Measurements from ENCODE around the gene BCL2L11. TPM values are rescaled to one million over a fixed set of nuclear protein-coding genes. Genes with fewer than 3 reads are reported as not detected.

BCL2L11 gene
- total and polyA plus RNA-seq, 2 donors = 9.1 to 10.2 TPM

GRCh38 chr2:111159641-111160040 lies 38.9 kb downstream of the BCL2L11 start:
- Histone ChIP-seq H3K36me3 (ENCODE audit: insufficient read depth) (no peaks in the 10 kb centered on the region), H3K27ac (ENCODE audit: low read depth) (no peak overlapping the region), H3K4me1 (ENCODE audit: insufficient read depth) (no peaks in the 10 kb centered on the region), H3K4me3 (ENCODE audit: low read depth, low read length) (no peak overlapping the region)
- 92% methylated on average over 5 of the region's 5 CpGs for WGBS
- no peak for DNase-seq (ENCODE audit: extremely low spot score)

GRCh38 chr2:111160758-111161157 lies 40.0 kb downstream of the BCL2L11 start:
- 93% methylated on average over 3 of the region's 3 CpGs for WGBS
- Histone ChIP-seq H3K4me3 (ENCODE audit: low read depth, low read length) (no peak overlapping the region), H3K4me1 (ENCODE audit: insufficient read depth) (no peaks in the 10 kb centered on the region), H3K36me3 (ENCODE audit: insufficient read depth) (peaks cover 4% of the 10 kb centered on the region), H3K27ac (ENCODE audit: low read depth) (no peak overlapping the region)
- DNase-seq (ENCODE audit: extremely low spot score) = no peak

- no peak for DNase-seq (ENCODE audit: extremely low spot score)
- H3K36me3 ChIP-seq (ENCODE audit: insufficient read depth) = peaks cover 4% of the 10 kb centered on the region
- H3K4me1 ChIP-seq (ENCODE audit: insufficient read depth) = no peaks in the 10 kb centered on the region
- no peak overlapping the region for H3K4me3 ChIP-seq (ENCODE audit: low read depth, low read length)
- no peak overlapping the region for H3K27ac ChIP-seq (ENCODE audit: low read depth)
- 79% methylated on average over 12 of the region's 12 CpGs for WGBS
Measured at GRCh38 chr2:111161971-111162370, 41.3 kb downstream of the BCL2L11 start.

GRCh38 chr2:111162718-111163331 lies 42.1 kb downstream of the BCL2L11 start:
- DNase-seq (ENCODE audit: extremely low spot score) = no peak
- H3K4me1 ChIP-seq (ENCODE audit: insufficient read depth) = no peaks in the 10 kb centered on the region
- no peak overlapping the region for H3K27ac ChIP-seq (ENCODE audit: low read depth)
- 36% methylated on average over 12 of the region's 12 CpGs for WGBS
- H3K4me3 ChIP-seq (ENCODE audit: low read depth, low read length) = no peak overlapping the region
- peaks cover 4% of the 10 kb centered on the region for H3K36me3 ChIP-seq (ENCODE audit: insufficient read depth)

- Histone ChIP-seq H3K4me3 (ENCODE audit: low read depth, low read length) (no peak overlapping the region), H3K36me3 (ENCODE audit: insufficient read depth) (peaks cover 4% of the 10 kb centered on the region), H3K4me1 (ENCODE audit: insufficient read depth) (no peaks in the 10 kb centered on the region), H3K27ac (ENCODE audit: low read depth) (no peak overlapping the region)
- WGBS = 88% methylated on average over 12 of the region's 12 CpGs
- DNase-seq (ENCODE audit: extremely low spot score) = no peak
Measured at GRCh38 chr2:111164078-111164477, 43.4 kb downstream of the BCL2L11 start.

GRCh38 chr2:111165084-111165483 lies 44.4 kb downstream of the BCL2L11 start:
- WGBS = 82% methylated on average over 7 of the region's 7 CpGs
- DNase-seq (ENCODE audit: extremely low spot score) = no peak

GRCh38 chr2:111166115-111166514 lies 45.4 kb downstream of the BCL2L11 start:
- WGBS = 94% methylated on average over 5 of the region's 5 CpGs
- no peak overlapping the region for H3K4me3 ChIP-seq (ENCODE audit: low read depth, low read length)
- H3K4me1 ChIP-seq (ENCODE audit: insufficient read depth) = no peaks in the 10 kb centered on the region

More at GRCh38 chr2:111165084-111165483, 44.4 kb downstream of the BCL2L11 start:
- no peak overlapping the region for H3K4me3 ChIP-seq (ENCODE audit: low read depth, low read length)
- H3K4me1 ChIP-seq (ENCODE audit: insufficient read depth) = no peaks in the 10 kb centered on the region
- peaks cover 4% of the 10 kb centered on the region for H3K36me3 ChIP-seq (ENCODE audit: insufficient read depth)
- no peak overlapping the region for H3K27ac ChIP-seq (ENCODE audit: low read depth)

GRCh38 chr2:111167076-111167862 lies 46.6 kb downstream of the BCL2L11 start:
- Histone ChIP-seq H3K4me1 (ENCODE audit: insufficient read depth) (no peaks in the 10 kb centered on the region), H3K4me3 (ENCODE audit: low read depth, low read length) (no peak overlapping the region), H3K27ac (ENCODE audit: low read depth) (no peak overlapping the region), H3K36me3 (ENCODE audit: insufficient read depth) (peaks cover 4% of the 10 kb centered on the region)
- 92% methylated on average over 9 of the region's 9 CpGs for WGBS
- DNase-seq (ENCODE audit: extremely low spot score) = no peak

More at GRCh38 chr2:111166115-111166514, 45.4 kb downstream of the BCL2L11 start:
- no peak overlapping the region for H3K27ac ChIP-seq (ENCODE audit: low read depth)
- H3K36me3 ChIP-seq (ENCODE audit: insufficient read depth) = peaks cover 4% of the 10 kb centered on the region
- no peak for DNase-seq (ENCODE audit: extremely low spot score)

GRCh38 chr2:111167863-111168162 lies 47.1 kb downstream of the BCL2L11 start:
- WGBS = 91% methylated on average over 4 of the region's 4 CpGs
- no peak for DNase-seq (ENCODE audit: extremely low spot score)
- H3K36me3 ChIP-seq (ENCODE audit: insufficient read depth) = peaks cover 4% of the 10 kb centered on the region

GRCh38 chr2:111168528-111169239 lies 48.0 kb downstream of the BCL2L11 start:
- DNase-seq (ENCODE audit: extremely low spot score) = no peak
- no peaks in the 10 kb centered on the region for H3K4me1 ChIP-seq (ENCODE audit: insufficient read depth)
- WGBS = 38% methylated on average over 9 of the region's 9 CpGs
- peaks cover 4% of the 10 kb centered on the region for H3K36me3 ChIP-seq (ENCODE audit: insufficient read depth)
- no peak overlapping the region for H3K27ac ChIP-seq (ENCODE audit: low read depth)
- H3K4me3 ChIP-seq (ENCODE audit: low read depth, low read length) = no peak overlapping the region

More at GRCh38 chr2:111167863-111168162, 47.1 kb downstream of the BCL2L11 start:
- H3K27ac ChIP-seq (ENCODE audit: low read depth) = no peak overlapping the region
- H3K4me3 ChIP-seq (ENCODE audit: low read depth, low read length) = no peak overlapping the region
- no peaks in the 10 kb centered on the region for H3K4me1 ChIP-seq (ENCODE audit: insufficient read depth)

- 70% methylated on average over 2 of the region's 2 CpGs for WGBS
- H3K36me3 ChIP-seq (ENCODE audit: insufficient read depth) = peaks cover 4% of the 10 kb centered on the region
- no peaks in the 10 kb centered on the region for H3K4me1 ChIP-seq (ENCODE audit: insufficient read depth)
- H3K4me3 ChIP-seq (ENCODE audit: low read depth, low read length) = no peak overlapping the region
- no peak for DNase-seq (ENCODE audit: extremely low spot score)
- no peak overlapping the region for H3K27ac ChIP-seq (ENCODE audit: low read depth)
Measured at GRCh38 chr2:111169268-111169667, 48.6 kb downstream of the BCL2L11 start.

GRCh38 chr2:111169924-111170323 lies 49.2 kb downstream of the BCL2L11 start:
- H3K36me3 ChIP-seq (ENCODE audit: insufficient read depth) = peaks cover 4% of the 10 kb centered on the region
- H3K4me1 ChIP-seq (ENCODE audit: insufficient read depth) = no peaks in the 10 kb centered on the region
- H3K4me3 ChIP-seq (ENCODE audit: low read depth, low read length) = no peak overlapping the region
- DNase-seq (ENCODE audit: extremely low spot score) = no peak
- no peak overlapping the region for H3K27ac ChIP-seq (ENCODE audit: low read depth)
- 87% methylated on average over 3 of the region's 3 CpGs for WGBS

- H3K36me3 ChIP-seq (ENCODE audit: insufficient read depth) = no peaks in the 10 kb centered on the region
- no peak for DNase-seq (ENCODE audit: extremely low spot score)
- H3K4me1 ChIP-seq (ENCODE audit: insufficient read depth) = no peaks in the 10 kb centered on the region
- H3K4me3 ChIP-seq (ENCODE audit: low read depth, low read length) = no peak overlapping the region
- no peak overlapping the region for H3K27ac ChIP-seq (ENCODE audit: low read depth)
- WGBS = 54% methylated on average over 10 of the region's 10 CpGs
Measured at GRCh38 chr2:111171337-111171930, 50.7 kb downstream of the BCL2L11 start.

Measured in urinary bladder (tissue), 4 donors.